Measurements from ENCODE around the gene CYB5B. TPM values are rescaled to one million over a fixed set of nuclear protein-coding genes. Genes with fewer than 3 reads are reported as not detected.
"Not testable (repeated sequence)": the region's sequence is repeated elsewhere in the genome, so short reads cannot be mapped to it uniquely, and the experiment has no call there.

Gene CYB5B
- total RNA-seq, 2 experiments from 2014 or later: 83.0 to 184 TPM

GRCh38 chr16:69438465-69438864 lies 14.0 kb downstream of the CYB5B start:
- BruUV-seq (replicated peaks): no TSS peak
- peaks cover 7% of the 10 kb centered on the region for H3K4me1 ChIP-seq (ENCODE audit: insufficient read depth, low read length, poor library complexity, severe bottlenecking)
- H2AFZ ChIP-seq (ENCODE audit: low read length): no peak overlapping the region
- peaks cover 87% of the 10 kb centered on the region for H3K36me3 ChIP-seq (ENCODE audit: insufficient read depth, low read length)
- no peak overlapping the region for H3K27ac ChIP-seq (ENCODE audit: low read depth, low read length, poor library complexity, severe bottlenecking)
- intact Hi-C loops (cut with micrococcal nuclease; ENCODE audit: unreplicated experiment): no loop called here
- no peak overlapping the region for H3K4me2 ChIP-seq (ENCODE audit: low read length)
- no peaks in the 10 kb centered on the region for H3K9me2 ChIP-seq (ENCODE audit: insufficient read depth, low read length)
- ChIA-PET CTCF (ENCODE audit: unreplicated experiment) (no interaction called here), POLR2A (no interaction called here)
- peaks cover 98% of the 10 kb centered on the region for H3K79me2 ChIP-seq (ENCODE audit: insufficient read depth, low read depth, low read length)
- peaks cover 15% of the 10 kb centered on the region; the same call in 1 of the 2 replicates for H4K20me1 ChIP-seq (ENCODE audit: insufficient read depth, low read length)
- H3K9me3 ChIP-seq (ENCODE audit: low read length): no peaks in the 10 kb centered on the region
- TF ChIP-seq CTCF (conservative IDR thresholded peaks at IDR 0.05; ENCODE audit: low read length) (no peak), EZH2phosphoT487 (IDR thresholded peaks at IDR 0.05; ENCODE audit: borderline replicate concordance, low read depth, low read length) (no peak)
- H3K4me3 ChIP-seq (ENCODE audit: low read depth, low read length, poor library complexity, severe bottlenecking): no peak overlapping the region
- no peak for DNase-seq (ENCODE audit: low spot score)

DNA sequence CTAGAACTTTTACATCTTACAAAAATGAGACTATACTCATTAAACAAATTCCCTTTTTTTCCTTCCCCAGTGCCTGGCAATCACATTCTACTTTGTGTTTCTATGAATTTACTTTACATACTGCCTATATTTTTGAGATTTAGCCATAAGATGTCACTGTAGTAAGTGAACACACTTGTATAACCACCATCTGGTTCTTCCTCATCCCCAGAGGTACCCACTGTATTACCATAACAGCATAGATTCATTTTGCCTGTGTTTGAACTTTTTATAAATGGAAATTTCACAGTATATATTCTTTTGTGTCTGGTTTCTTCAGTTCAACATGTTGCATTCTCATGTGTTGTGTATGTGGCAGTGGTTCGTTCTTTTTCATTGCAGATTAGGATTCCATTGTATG lies 15.8 kb downstream of the CYB5B start:
- CTCF ChIA-PET (ENCODE audit: unreplicated experiment): no interaction called here
- intact Hi-C loops (cut with micrococcal nuclease; ENCODE audit: unreplicated experiment): no loop called here

GRCh38 chr16:69441030-69441429 lies 16.6 kb downstream of the CYB5B start:
- DNase-seq (ENCODE audit: low spot score); H2AFZ ChIP-seq (ENCODE audit: low read length); CTCF ChIA-PET (ENCODE audit: unreplicated experiment); H3K9me2 ChIP-seq (ENCODE audit: insufficient read depth, low read length); H3K9me3 ChIP-seq (ENCODE audit: low read length); H3K4me2 ChIP-seq (ENCODE audit: low read length); BruUV-seq (replicated peaks); H3K4me3 ChIP-seq (ENCODE audit: low read depth, low read length, poor library complexity, severe bottlenecking); H3K27ac ChIP-seq (ENCODE audit: low read depth, low read length, poor library complexity, severe bottlenecking); intact Hi-C loops (cut with micrococcal nuclease; ENCODE audit: unreplicated experiment): not testable (repeated sequence)
- Histone ChIP-seq H3K36me3 (ENCODE audit: insufficient read depth, low read length) (peaks cover 72% of the 10 kb centered on the region), H4K20me1 (ENCODE audit: insufficient read depth, low read length) (peaks cover 17% of the 10 kb centered on the region; the same call in 1 of the 2 replicates), H3K4me1 (ENCODE audit: insufficient read depth, low read length, poor library complexity, severe bottlenecking) (peaks cover 20% of the 10 kb centered on the region), H3K79me2 (ENCODE audit: insufficient read depth, low read depth, low read length) (peaks cover 99% of the 10 kb centered on the region)
- POLR2A ChIA-PET: interaction anchor here (0.7 kb wide), 1 partner anchor 269 kb away, joined by 6 read pairs; no protein-coding TSS in a partner anchor

More for the DNA sequence above, 15.8 kb downstream of the CYB5B start:
- TF ChIP-seq CTCF (conservative IDR thresholded peaks at IDR 0.05; ENCODE audit: low read length) (no peak), EZH2phosphoT487 (IDR thresholded peaks at IDR 0.05; ENCODE audit: borderline replicate concordance, low read depth, low read length) (no peak)
- H3K9me3 ChIP-seq (ENCODE audit: low read length): no peaks in the 10 kb centered on the region
- H3K9me2 ChIP-seq (ENCODE audit: insufficient read depth, low read length): no peaks in the 10 kb centered on the region
- POLR2A ChIA-PET: no interaction called here
- H3K36me3 ChIP-seq (ENCODE audit: insufficient read depth, low read length): peaks cover 78% of the 10 kb centered on the region
- peaks cover 17% of the 10 kb centered on the region; the same call in 1 of the 2 replicates for H4K20me1 ChIP-seq (ENCODE audit: insufficient read depth, low read length)
- no peak overlapping the region for H3K4me2 ChIP-seq (ENCODE audit: low read length)
- H3K4me3 ChIP-seq (ENCODE audit: low read depth, low read length, poor library complexity, severe bottlenecking): no peak overlapping the region
- H3K79me2 ChIP-seq (ENCODE audit: insufficient read depth, low read depth, low read length): peaks cover 99% of the 10 kb centered on the region
- no peak overlapping the region for H2AFZ ChIP-seq (ENCODE audit: low read length)
- peaks cover 21% of the 10 kb centered on the region for H3K4me1 ChIP-seq (ENCODE audit: insufficient read depth, low read length, poor library complexity, severe bottlenecking)
- DNase-seq (ENCODE audit: low spot score): no peak
- H3K27ac ChIP-seq (ENCODE audit: low read depth, low read length, poor library complexity, severe bottlenecking): no peak overlapping the region
- no TSS peak for BruUV-seq (replicated peaks)

All from OCI-LY7 (cell line).